Activated CD4-positive, alpha-beta T cell treated with anti-CD3 and anti-CD28 coated beads for 1 hour (primary cell): ENCODE results near the gene ZNF410.

Experiments used
- DNase-seq: peaks from one replicate; pipeline ENCODE4 v3.0.0-alpha.2; 2020

Gene ZNF410

DNA sequence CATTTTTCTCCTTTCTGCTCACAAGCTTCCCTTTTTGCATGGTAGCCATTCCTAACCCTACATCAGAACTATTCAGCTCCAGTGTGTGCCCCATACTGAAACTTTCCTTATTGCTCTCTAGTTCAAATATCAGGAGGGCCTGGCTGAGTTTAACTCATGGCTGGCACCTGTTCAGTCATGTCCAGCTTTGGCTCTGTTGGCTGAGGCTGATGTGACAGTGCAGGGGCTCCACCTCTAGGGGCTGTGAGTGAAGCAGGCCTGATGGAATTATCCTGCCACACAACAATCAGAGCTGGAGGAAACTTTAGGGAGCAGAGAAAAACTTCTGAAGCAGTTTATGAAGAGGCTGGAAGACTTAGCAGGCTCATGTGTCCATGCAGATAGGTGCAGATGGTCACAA is 71.9 kb downstream of the ZNF410 start:
- no peak for DNase-seq

DNA sequence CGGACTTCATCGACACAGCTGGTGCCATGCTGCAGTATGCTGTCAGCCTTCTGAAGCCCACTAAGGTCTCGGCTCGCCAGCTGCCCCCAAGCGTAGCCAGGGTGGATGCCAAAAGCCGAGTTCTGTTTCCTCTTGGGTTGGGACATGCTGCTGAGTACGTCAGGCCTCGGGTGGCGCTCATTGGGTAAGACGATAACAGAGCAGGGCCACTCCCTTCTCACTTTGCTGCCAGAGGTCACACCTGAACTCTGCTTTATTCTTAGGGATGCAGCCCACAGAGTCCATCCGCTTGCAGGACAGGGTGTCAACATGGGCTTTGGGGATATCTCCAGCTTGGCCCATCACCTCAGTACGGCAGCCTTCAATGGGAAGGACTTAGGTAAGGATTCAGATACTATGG is 74.5 kb downstream of the ZNF410 start:
- DNase-seq = no peak

DNA sequence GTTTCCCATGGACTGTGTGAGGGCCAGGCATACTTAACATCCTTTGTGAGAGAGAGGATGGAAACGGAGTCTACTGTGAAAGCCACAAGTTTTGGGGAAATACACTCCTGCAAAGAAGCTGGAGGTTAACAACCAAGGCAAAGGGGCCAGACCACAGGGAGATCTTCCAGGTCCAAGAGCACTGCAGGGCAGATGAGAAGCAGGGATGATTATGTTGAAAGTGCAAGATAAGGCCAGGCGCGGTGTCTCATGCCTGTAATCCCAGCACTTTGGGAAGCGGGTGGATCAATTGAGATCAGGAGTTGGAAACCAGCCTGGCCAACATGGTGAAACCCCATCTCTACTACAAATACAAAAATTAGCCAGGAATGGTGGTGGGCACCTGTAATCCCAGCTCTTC is 78.6 kb downstream of the ZNF410 start:
- no peak for DNase-seq

DNA sequence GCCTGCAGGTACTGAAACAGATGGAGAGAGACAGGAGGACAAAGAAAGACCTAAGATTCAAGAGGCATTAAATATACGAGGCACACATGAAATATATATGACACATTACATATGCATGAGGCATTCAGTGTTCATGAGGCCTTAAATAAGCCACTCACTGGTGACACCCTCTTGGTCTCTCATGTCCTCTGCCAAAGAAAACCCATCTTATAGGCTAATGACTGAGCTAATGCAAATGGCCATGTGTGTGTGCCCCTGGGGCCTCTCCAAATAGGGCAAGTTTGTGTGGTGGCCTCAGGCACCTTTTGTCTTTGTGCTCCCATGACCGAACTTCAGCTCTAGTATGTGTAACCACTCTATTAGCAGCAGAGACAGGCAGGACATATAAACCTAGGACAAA is 82.2 kb downstream of the ZNF410 start:
- DNase-seq = no peak

DNA sequence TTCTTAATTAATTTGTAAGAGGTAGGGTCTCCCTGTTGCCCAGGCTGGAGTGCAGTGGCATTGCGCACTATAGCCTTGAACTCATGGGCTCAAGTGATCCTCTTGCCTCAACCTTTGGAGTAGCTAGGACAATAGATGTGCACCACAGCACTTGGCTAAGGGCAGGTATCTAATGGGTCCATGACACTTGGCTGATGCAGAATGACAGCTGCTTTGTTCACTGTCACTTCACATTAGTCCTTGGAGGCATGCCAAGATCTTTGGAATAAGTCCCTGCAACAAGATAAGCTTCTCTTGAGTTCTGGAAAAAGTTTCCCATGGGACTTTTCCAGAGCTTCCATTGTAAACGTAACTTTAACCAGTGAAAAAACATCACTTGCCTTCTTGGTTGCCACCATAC is 86.8 kb downstream of the ZNF410 start:
- no peak for DNase-seq

DNA sequence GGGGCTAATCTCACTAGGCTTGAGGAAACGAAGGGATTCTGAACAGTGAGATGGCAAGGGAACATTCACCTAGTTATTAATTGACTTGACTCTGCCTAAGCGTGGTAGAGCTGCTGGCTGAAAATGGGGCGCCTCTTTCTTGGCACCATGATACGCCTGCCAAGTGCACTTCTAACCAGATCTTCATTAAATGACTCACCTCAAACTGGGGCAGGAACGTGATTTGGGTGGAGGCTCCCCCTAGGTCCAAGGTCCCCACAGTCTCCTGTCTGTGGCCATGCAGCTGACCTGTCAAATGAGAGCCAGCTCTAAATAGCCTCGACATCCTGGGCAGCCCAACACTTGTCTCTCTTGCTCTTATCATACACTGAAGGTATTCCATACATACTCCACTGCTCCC is 89.5 kb downstream of the ZNF410 start:
- DNase-seq = no peak

DNA sequence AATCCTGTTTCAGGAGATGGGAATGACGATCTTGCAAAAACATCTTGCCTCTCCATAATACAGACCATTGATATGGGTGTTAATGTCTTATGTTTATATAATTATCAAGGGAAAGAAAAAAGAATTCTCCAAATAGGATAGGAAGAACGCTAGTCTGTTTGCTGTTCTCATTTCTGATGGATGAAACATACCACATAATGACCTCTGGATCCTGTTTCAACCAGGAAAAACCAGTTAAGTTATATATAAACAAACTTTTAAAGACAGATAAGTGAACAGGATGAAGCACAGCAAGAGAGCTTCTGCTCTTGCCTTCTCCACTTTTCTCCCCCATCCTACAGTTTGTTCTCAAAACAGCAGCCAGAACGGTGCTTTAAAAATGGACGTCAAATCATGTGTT is 91.2 kb downstream of the ZNF410 start:
- DNase-seq = no peak
